SK-N-SH treated with all-trans-retinoic acid at 6 μM for 48 hours (cell line): ENCODE results near the gene FARS2.

Source experiments
- ATAC-seq: fragments of 200-7000 bp; cut with Tn5 transposase; 3 replicates; pipeline ENCODE4 v1.9.1; 2020; ENCODE audit warnings: mild to moderate bottlenecking, moderate library complexity
- ARNTL ChIP-seq: fragments of 450-650 bp; formaldehyde crosslinking; IDR thresholded peaks from 2 replicates; pipeline ENCODE4 v1.5.0; 2020; ENCODE audit warnings: low read depth, mild to moderate bottlenecking, moderate library complexity, borderline replicate concordance
- BACH2 ChIP-seq: fragments of 250-450 bp; sonication (Bioruptor Pico); IDR thresholded peaks from 2 replicates; pipeline ENCODE4 v1.9.0; 2021; ENCODE audit warnings: mild to moderate bottlenecking, borderline replicate concordance
- CSDC2 ChIP-seq: fragments of 250-450 bp; sonication (Bioruptor Pico); IDR thresholded peaks from 2 replicates; pipeline ENCODE4 v1.5.0; 2020; ENCODE audit warnings: mild to moderate bottlenecking, moderate library complexity
- GLIS3 ChIP-seq: fragments of 250-450 bp; sonication (Bioruptor Pico); IDR thresholded peaks from 2 replicates; pipeline ENCODE4 v1.5.0; 2020; ENCODE audit warnings: mild to moderate bottlenecking, moderate library complexity
- ISL1 ChIP-seq: fragments of 250-450 bp; sonication (Bioruptor Pico); IDR thresholded peaks from 2 replicates; pipeline ENCODE4 v2.1.2; 2022; ENCODE audit warnings: mild to moderate bottlenecking, moderate library complexity
- OSR1 ChIP-seq: fragments of 250-450 bp; sonication (Bioruptor Pico); IDR thresholded peaks from 2 replicates; pipeline ENCODE4 v1.8.0; 2022; ENCODE audit warnings: moderate library complexity, mild to moderate bottlenecking, inconsistent platforms
- PATZ1 ChIP-seq: fragments of 250-450 bp; sonication (Bioruptor Pico); IDR thresholded peaks from 2 replicates; pipeline ENCODE4 v1.8.0; 2020; ENCODE audit warnings: mild to moderate bottlenecking, moderate library complexity, borderline replicate concordance
- POU6F1 ChIP-seq: fragments of 250-450 bp; sonication (Bioruptor Pico); IDR thresholded peaks from 2 replicates; pipeline ENCODE4 v1.8.0; 2021; ENCODE audit warnings: low read depth, mild to moderate bottlenecking, moderate library complexity, borderline replicate concordance
- PPARA ChIP-seq: fragments of 250-450 bp; sonication (Bioruptor Pico); IDR thresholded peaks from 2 replicates; pipeline ENCODE4 v1.5.0; 2020; ENCODE audit warnings: mild to moderate bottlenecking, borderline replicate concordance
- TCF4 ChIP-seq: fragments of 250-450 bp; sonication (Bioruptor Pico); IDR thresholded peaks from 2 replicates; pipeline ENCODE4 v1.8.0; 2021; ENCODE audit warnings: mild to moderate bottlenecking, moderate library complexity, borderline replicate concordance
- ZC3H10 ChIP-seq: fragments of 250-450 bp; sonication (Bioruptor Pico); IDR thresholded peaks from 2 replicates; pipeline ENCODE4 v1.5.1; 2021; ENCODE audit warnings: mild to moderate bottlenecking, moderate library complexity
- ZFP30 ChIP-seq: fragments of 450-650 bp; formaldehyde crosslinking; IDR thresholded peaks from 2 replicates; pipeline ENCODE4 v1.5.0; 2022; ENCODE audit warnings: mild to moderate bottlenecking, moderate library complexity
- ZNF70 ChIP-seq: fragments of 450-650 bp; formaldehyde crosslinking; IDR thresholded peaks from 2 replicates; pipeline ENCODE4 v1.5.0; 2020; ENCODE audit warnings: mild to moderate bottlenecking, moderate library complexity
- ZNF8 ChIP-seq: fragments of 450-650 bp; formaldehyde crosslinking; IDR thresholded peaks from 2 replicates; pipeline ENCODE4 v1.5.0; 2020; ENCODE audit warnings: mild to moderate bottlenecking, moderate library complexity
- TF ChIP-seq, protein P1 (sequence below): fragments of 250-450 bp; sonication (Bioruptor Pico); IDR thresholded peaks from 2 replicates; pipeline ENCODE4 v1.5.1; 2021; ENCODE audit warnings: mild to moderate bottlenecking, moderate library complexity
- TF ChIP-seq, protein P2 (sequence below): fragments of 250-450 bp; sonication (Bioruptor Pico); IDR thresholded peaks from 2 replicates; pipeline ENCODE4 v1.5.1; 2020; ENCODE audit warnings: low read depth, mild to moderate bottlenecking, moderate library complexity

FARS2 gene

GRCh38 chr6:5235830-5236229 lies 25.5 kb upstream of the FARS2 start:
- no peak for ATAC-seq

DNA sequence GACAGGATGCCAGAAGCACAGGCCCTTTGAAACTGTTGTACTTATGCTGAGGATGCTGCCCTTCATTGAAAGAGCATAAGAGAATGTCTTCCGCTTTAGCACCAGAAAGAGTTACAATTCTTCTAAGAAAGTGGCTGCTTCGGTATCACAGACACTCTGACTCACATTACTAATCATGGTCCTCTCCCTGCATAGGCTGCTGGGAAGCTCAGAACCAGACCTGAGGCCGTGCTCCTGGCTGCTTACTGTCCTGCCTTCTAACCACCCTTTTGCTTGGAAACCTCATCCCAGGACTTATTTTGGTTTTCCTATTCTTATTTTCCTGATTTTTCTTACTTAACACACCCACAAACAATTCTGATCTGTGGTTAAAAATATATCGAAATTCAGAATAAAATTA lies 23.5 kb upstream of the FARS2 start:
- TF ChIP-seq BACH2 (no peak), ZC3H10 (no peak)
- ATAC-seq, result no peak

More at GRCh38 chr6:5235830-5236229, 25.5 kb upstream of the FARS2 start:
- TF ChIP-seq ISL1 (CRISPR knock-in tag) (no peak), POU6F1 (CRISPR knock-in tag) (no peak), GLIS3 (no peak), CSDC2 (no peak), OSR1 (CRISPR knock-in tag) (no peak), ZFP30 (no peak), ZC3H10 (no peak)
- TF ChIP-seq, protein P1, sequence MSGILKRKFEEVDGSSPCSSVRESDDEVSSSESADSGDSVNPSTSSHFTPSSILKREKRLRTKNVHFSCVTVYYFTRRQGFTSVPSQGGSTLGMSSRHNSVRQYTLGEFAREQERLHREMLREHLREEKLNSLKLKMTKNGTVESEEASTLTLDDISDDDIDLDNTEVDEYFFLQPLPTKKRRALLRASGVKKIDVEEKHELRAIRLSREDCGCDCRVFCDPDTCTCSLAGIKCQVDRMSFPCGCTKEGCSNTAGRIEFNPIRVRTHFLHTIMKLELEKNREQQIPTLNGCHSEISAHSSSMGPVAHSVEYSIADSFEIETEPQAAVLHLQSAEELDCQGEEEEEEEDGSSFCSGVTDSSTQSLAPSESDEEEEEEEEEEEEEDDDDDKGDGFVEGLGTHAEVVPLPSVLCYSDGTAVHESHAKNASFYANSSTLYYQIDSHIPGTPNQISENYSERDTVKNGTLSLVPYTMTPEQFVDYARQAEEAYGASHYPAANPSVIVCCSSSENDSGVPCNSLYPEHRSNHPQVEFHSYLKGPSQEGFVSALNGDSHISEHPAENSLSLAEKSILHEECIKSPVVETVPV, result no peak
- TF ChIP-seq, protein P2, sequence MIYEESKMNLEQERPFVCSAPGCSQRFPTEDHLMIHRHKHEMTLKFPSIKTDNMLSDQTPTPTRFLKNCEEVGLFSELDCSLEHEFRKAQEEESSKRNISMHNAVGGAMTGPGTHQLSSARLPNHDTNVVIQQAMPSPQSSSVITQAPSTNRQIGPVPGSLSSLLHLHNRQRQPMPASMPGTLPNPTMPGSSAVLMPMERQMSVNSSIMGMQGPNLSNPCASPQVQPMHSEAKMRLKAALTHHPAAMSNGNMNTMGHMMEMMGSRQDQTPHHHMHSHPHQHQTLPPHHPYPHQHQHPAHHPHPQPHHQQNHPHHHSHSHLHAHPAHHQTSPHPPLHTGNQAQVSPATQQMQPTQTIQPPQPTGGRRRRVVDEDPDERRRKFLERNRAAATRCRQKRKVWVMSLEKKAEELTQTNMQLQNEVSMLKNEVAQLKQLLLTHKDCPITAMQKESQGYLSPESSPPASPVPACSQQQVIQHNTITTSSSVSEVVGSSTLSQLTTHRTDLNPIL, result no peak

DNA sequence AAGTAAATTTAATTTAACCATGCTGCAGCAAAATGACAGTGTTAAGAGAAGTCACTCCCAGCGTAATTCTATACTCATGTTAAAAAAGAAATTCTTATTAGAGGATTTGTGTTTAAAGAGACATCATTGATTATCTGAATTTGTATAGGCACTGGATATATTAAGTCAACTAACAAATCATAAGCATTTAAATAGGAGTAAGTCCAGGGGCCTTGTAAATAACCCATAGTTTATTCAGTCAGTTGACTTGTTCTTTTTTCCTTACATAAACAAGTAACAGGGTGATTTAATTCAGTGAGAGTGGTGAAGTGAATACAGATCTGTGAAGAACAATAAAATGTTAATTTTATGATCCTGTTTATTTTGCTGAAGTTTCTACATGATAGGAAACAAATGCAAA lies 23.0 kb upstream of the FARS2 start:
- TF ChIP-seq ISL1 (CRISPR knock-in tag), result no peak
- no peak for ATAC-seq

DNA sequence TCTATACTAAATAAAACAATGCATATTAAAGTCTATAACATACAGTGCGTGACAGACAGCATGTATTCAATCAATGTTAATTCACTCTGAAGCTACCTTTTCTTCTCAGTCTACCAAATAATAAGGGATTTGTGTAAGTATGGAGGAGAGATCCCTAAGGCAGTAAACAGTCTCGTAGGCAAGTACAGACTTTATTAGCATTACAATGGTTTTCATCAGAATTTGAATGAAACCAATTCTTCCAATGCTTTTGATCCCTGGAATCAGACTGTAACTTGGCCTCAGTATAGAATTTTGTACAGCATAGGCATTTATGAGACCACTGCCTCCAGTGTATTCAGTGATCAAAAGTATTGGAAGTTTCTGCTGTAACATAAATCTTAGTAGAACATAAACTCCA lies 20.1 kb upstream of the FARS2 start:
- ATAC-seq, result no peak
- no peak for TF ChIP-seq ISL1 (CRISPR knock-in tag)

DNA sequence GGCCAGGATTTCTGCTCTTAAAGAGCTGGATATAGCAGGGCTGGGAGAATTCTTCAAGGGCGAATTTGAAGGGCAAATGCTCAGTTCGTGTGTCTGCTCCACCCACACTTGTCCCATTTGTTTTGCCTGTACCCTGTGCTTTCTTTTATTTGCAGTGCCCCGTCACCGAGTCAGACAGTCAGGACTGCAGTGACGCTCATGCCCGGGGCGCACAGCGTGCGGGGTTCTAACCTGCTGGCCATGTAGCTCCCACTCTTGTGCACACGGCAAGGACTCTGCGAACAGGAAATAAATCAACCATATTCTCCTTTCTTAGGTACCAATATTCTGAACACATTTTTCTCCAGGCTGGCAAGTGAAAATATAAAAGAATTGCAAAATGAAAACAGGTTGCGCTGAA lies 18.2 kb upstream of the FARS2 start:
- TF ChIP-seq TCF4 (no peak), PATZ1 (CRISPR knock-in tag) (no peak), OSR1 (CRISPR knock-in tag) (no peak), ZC3H10 (no peak), ZNF70 (no peak), ISL1 (CRISPR knock-in tag) (no peak), PPARA (no peak), ZNF8 (no peak), POU6F1 (CRISPR knock-in tag) (no peak), ARNTL (CRISPR knock-in tag) (no peak)
- TF ChIP-seq, protein P2, result no peak
- TF ChIP-seq, protein P1, result no peak
- ATAC-seq, result no peak
